Erythroblast (primary cell): Measurements from ENCODE around the gene NENF.

Source experiments
- GATA1 ChIP-seq: IDR thresholded peaks from 2 replicates; pipeline ENCODE4 v1.6.1; 2011; ENCODE audit warnings: low read depth, mild to moderate bottlenecking, control low read depth, low read length, moderate library complexity
- POLR2A ChIP-seq: IDR thresholded peaks from 2 replicates; pipeline ENCODE4 v1.6.1; 2011; ENCODE audit warnings: mild to moderate bottlenecking, low read length

GRCh38 chr1:212482006-212482636, 49.4 kb downstream of the NENF start:
- TF ChIP-seq POLR2A: no peak
- no peak for TF ChIP-seq GATA1
